HG03469 (cell line): Measurements from ENCODE around the gene ZMYM2.

ENCODE experiments used
- ATAC-seq: cut with Tn5 transposase; IDR thresholded peaks from one replicate; pipeline ENCODE4 v1.9.1; 2021; ENCODE audit warnings: mild to moderate bottlenecking, moderate library complexity, moderate number of reproducible peaks; ENCODE audit not compliant: unreplicated experiment

The ZMYM2 gene

DNA sequence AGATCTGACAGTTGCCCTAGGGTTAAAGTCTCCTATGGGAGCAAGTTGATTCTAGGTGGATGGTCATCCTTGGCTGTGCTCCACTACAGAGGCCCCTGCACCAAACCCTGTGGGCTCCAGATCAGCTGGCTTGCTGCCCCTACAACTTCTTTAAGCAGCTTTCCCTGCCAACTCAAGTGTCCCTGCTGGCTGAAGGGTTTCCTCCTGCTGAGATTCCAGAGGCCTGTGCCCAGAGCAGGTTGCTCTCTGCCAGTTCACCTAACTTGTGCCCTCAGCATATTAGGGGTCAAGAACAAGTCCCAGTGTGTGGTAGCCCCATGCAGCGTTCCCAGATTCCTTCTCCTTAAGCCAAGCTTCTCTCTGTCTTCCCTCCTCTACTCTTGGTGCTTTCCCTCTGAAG, 85.6 kb downstream of the ZMYM2 start:
- ATAC-seq: no peak

DNA sequence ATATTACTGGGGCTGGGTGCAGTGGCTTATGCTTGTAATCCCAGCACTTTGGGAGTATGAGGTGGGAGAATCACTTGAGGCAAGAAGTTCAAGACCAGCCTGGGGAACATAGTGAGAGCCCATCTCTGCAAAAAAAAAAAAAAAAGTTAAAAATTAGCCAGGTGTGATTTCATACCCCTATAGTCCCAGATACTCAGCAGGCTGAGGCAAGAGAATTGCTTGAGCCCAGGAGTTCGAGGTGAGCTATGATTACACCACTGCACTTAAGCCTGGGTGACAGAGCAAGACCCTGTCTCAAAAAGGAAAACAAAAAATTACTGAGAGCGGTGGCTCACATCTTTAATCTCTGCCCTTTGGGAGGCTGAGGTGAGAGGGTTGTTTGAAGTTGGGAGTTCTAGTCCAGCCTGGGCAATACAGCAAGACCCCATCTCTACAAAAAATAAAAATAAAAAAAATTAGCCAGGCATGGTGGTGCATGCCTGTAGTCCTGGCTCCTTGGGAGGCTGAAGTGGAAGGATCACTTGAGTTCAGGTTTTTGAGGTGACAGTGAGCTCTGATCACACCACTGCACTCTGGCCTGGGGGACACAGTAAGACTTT, 87.5 kb downstream of the ZMYM2 start:
- no peak for ATAC-seq

DNA sequence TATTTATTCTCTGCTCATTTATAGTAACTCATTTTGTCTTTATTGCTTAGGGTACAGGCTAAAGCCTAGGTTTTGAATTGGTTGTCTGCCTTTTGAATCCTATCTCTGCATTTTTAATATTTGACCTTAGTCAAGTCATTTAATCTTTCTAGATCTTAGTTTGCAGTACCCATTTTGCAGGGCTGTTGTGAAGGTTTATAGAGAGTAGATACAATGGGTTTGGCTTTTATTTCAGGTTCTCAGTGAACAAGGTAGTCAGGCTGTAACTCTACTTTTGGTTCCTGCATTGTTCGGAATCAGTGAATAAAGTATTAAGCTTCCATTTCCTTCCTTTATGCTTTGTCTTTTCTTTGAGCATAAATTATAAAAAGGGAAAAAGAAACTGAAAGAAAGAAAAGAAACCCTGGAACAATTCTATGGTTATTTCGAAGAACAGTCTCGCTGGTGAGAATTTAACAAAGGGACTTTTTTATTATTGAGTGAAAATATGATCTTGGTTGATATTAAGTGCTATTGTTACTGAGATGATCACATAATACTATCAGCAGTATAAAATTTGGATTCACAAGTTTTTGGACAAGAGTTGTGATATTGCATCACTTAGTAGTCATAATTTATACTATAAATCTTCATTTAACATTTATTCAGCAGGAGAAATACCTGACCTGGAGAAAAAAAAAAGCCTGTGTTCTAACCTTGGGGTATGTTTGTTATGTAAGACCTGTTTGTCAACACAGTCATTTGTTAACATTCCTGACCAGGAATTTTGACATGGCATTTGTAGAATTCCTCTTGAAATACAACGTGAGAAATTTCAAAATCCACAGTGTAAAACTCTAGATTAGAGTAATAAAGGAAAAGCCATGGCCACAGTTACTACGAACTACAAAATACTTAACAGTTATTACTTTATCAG, 91.3 kb downstream of the ZMYM2 start:
- no peak for ATAC-seq

DNA sequence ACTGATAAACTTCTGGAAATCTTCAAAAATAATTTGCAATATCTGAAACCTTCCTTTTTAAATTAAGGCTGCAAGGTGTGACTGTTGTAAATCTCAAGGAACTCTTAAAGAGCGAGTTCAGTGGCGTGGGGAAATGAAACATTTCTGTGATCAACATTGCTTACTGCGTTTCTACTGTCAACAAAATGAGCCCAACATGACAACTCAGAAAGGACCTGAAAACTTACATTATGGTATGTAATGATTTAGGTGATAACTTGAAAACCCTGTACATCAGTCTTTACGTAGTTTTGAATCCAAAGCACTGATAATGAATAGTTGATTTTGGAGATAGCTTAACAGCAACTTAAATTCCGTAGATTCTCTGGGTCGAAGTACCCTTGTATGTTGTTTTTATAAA, 92.8 kb downstream of the ZMYM2 start:
- no peak for ATAC-seq

DNA sequence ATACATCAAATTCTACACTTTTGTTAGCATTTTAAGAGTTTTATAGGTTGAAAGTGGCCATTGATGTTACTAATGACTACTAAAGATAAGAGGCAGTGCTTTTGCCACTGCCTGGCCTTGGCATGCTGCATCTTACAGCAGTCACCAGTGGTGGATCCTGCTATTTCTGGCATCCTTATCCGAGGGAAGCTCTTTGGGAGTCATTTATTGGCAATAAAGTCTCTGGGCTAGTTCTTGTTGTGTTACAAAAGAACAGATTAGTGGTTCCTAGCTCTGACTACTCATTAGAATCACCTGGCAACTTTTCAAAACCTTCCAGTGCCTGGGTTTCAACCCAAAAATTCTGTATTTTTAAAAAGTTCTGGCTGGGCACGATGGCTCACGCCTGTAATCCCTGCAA, 94.5 kb downstream of the ZMYM2 start:
- ATAC-seq: no peak

DNA sequence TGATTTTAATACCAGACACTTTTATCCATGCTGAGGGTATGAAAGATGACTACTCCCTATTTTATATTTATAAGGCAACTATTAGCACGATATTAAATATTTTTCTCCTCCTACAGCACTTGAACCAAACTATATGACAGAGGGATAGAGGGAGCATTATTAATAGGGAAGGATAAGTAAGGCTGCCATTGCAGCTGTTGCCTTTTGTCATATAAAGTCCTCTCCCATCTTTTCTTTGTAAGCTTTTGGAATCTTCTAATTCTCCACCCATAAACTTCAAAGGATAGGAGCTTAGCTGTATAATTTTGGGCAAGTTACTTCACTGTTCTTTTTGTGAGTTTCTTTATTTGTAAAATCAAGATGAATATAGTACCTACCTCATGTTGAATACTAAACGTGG, 95.4 kb downstream of the ZMYM2 start:
- no peak for ATAC-seq

DNA sequence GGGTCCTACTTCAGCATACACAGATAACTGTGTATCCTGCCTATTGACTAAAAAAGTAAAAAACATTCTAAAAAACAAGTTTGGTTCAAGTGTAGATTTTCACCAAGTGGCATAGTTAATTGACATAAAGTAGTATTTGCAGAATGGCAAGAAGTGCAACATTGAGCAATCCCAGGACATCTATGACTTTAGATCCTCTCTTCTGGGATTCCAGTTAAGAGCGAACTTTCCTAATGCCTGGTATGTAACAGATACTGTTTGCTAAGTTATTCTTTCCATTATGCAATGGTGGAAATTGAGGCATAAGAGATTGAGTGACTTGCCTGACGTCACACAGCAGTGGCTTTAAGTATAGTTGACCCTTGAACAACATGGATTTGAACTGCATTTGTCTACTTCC, 96.1 kb downstream of the ZMYM2 start:
- ATAC-seq: no peak

DNA sequence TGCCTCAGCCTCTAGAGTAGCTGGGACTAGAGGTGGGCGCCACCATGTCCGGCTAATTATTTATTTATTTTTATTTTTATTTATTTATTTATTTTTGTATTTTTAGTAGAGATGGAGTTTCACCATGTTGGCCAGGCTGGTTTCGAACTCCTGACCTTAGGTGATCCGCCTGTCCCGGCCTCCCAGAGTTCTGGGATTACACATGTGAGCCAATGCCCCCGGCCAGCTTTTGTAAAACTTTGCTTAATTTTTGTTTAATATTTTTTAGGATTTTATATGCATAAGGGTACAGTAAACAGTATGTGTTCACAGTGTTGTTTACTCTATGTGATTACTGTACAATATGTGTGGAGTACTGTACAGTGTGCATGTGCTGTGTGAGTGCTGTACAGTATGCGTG, 98.7 kb downstream of the ZMYM2 start:
- no peak for ATAC-seq

DNA sequence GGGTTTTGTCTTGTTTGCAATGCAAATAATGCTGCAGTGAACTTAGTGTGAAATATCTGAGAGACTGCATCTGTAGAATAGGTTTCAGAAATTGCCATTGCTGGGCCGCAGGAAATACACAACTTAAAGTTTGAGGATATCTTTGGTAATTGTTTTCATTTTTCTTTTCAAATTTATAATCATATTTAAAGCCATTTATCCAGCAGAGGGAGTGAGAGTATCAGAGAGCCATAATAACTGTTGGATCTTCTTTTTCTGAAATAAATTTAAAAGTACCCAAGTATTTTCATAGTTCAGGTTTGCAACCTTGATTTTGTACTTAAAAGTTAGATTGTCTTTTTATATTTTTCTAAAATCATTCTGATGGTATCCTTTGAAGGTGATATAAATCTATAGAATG, 99.4 kb downstream of the ZMYM2 start:
- ATAC-seq: no peak

DNA sequence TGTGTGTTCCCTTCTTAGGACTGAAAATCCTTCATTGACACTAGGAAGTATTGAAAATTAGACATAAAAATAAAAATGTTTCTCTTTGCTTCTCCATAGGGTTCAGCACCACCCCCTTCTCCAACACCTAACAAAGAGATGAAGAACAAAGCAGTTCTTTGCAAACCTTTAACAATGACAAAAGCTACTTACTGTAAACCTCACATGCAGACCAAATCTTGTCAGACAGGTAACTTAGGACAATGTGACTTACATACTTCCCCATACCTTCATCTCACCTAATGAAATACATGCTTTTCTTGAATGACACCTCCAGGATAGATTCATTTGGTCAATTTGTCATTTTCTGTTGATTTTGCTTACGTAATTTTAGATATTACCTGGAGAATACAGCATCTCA, 99.9 kb downstream of the ZMYM2 start:
- ATAC-seq: no peak

DNA sequence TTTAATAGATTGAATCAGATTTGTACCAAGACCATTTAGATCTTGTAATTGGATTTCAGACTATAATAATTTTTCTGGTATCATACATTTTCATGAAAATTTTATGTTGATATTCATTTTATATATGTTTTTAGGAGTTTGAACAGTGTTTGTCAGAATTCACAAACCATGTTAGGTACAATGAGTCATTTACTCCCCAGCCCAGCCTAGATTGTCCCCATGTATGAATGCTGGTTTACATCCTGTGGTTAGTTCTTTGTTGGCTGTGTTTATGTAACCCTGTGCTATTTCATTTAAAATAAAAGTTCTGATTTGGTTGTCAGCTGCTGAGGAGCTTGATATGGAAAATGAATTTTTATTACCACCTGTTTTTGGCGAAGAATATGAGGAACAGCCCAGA, 105.6 kb downstream of the ZMYM2 start:
- no peak for ATAC-seq

DNA sequence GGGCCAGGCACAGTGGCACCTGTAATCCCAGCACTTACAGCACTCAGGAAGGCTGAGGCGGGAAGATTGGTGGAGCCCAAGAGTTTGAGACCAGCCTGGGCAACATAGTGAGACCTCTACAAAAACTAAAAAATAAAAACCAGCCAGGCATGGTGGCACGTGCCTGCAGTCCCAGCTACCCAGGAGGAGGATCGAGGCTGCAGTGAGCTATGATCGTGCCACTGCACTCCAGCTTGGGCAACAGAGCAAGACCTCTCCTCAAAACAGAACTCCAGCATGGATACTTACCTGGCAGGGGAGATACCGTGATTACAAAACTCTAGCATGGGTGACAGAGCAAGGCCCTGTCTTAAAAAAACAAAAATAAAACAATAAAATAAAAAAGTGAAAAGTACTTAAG, 107.0 kb downstream of the ZMYM2 start:
- ATAC-seq: no peak

DNA sequence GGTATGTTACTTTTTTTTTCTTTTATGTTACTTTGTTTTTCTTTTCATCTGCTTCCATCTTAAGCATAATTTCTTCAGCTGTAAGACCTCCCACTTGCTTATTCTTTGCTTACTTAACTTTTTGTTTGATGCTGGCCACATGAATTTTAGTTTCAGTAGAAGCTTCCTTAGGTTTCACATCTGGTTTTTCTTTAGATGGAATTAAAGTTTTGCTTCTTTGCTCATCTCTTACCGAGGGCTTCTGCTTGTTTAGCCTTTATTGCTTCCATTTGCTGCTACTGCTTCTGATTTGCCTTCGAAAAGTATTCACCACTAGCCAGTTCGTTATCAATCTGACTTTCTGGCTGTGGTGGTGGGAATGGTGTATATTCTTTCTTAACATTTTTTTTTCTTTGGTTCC, 111.4 kb downstream of the ZMYM2 start:
- no peak for ATAC-seq

DNA sequence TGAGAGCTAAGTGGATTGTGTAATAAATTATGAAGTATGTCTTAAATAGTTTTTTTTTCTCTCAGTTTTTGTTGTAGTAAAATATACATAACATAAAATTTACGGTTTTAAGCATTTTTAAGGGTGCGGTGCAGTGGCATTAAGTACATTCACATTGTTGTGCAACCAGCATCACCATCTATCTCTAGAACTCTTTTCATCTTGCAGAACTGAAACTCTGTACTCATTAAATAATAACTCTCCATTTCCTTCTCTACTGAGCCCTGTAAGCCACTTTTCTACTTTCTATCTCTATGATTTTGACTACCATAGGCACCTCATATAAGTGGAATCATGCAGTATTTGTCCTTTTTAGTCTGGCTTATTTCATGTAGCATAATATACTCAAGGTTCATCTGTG, 115.2 kb downstream of the ZMYM2 start:
- ATAC-seq: peak; percentile 88

DNA sequence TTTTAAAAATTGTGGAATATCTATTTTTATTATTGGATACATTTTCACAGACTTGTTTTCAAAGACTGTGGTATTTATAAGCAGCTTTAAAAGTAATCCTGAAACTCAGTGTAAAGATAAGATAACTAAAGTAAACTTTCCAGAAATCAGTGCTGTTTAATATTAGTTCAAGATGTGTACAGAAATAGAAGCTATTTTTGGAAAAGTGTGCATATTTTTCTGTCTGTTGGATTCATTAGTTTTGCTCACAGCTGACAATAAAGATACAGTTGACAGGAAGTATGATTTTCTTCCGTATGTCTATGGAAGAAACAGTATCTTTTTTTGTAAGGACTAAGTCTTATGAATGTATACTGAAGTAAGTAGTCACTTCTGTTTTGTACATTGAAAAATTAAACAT, 116.4 kb downstream of the ZMYM2 start:
- ATAC-seq: no peak

DNA sequence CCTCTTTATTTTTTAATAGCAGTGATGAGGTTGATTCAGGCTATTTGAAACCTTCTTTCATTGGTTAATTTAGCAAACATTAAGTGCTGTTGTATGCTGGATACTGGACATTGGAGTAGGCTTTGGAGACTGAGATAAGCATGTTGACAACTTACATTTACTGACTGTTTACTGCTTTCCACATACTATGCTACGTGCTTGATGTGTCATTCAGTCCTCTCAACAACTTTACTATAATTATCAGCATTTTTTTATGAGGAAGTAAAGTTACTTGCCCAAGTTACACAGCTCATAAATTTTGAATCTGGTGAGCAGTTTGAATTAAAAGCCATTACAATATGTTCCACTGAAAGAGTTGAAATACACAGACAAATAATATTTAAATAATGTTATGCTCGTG, 118.6 kb downstream of the ZMYM2 start:
- ATAC-seq: no peak

DNA sequence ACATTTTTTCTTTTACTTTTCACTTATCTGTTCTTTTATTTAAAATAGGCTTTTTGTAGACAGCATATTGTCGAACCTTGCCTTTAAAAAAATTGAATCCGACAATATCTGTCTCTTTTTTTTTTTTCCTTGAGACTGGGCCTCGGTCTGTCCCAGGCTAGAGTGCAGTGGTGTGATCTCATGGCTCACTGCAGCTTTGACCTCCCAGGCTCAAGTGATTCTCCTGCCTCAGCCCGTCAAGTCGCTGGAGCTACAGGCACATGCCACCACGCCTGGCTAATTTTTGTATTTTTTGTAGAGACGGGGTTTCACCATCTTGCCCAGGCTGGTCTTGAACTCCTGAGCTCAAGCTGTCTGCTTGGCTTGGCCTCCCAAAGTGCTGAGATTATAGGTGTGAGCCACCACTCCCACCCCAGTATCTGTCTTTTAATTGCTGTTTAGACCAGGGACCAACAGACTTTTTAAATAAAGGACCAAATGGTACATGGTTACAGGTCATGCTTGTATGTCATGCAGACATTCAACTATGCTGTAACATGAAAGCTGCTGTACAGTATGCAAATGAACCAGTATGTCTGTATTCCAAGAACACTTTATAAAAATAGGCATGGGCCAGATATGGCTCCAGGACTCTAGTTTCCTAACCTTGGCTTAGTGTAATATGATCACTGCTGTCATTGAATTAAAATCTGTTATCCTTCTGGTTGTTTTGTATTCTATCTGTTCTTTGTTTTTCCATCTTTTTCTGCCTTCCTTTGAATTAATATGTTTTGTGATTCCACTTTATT, 122.0 kb downstream of the ZMYM2 start:
- no peak for ATAC-seq

DNA sequence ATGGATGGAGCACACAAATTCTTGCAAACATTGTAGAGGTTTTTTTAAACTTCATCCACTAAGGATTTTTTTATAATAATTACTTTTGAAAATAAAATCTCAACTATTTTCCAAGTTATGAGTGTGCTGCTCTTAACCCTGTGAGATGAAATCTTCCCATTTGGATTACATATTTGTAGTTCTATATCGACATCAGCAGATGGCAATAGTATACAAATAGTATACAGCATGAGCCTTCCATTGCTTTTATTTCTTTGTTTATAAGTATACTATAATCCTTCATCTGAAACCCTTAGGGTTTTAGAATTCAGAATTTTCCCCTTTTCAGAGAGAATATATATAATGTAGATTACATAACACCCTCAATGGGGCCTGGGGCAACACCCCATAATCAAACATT, 131.8 kb downstream of the ZMYM2 start:
- no peak for ATAC-seq

DNA sequence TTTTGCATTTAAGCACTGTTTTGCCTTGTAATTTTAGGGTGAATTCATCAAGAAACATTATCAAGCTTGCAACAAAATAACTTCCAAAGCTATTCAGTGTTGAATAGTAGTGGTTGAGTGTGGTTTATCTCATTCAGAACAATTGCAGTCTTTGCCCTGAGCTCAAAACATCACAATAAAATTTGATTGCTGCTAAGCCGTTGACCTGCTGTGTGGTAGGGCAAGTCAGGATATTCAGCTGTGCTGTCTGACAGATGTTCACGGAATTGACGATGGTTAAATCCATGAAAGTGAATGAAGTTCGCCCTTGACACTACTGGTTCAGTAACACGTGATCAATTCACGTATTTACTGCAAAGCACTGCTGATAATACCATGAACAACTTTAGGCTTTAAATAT, 135.4 kb downstream of the ZMYM2 start:
- no peak for ATAC-seq

DNA sequence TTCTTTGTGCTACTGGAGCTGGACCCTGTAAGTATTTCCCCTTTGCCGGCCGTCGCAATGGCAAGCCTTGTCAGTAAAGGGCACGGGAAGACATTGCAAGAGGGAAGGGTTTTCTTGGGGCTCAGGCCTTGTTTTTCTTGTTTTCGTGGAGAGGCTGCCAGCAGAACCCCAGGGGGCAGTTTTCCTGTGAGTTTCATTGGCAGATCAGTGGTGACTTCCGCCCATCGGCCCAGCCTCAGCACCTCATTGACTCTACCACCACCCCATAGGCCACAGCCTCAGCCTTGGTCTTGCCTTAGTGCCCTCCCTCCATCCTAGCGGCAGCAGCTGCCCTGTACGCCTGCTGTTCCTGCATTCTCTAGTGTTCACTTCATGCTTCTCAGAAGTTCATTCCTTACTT, 140.8 kb downstream of the ZMYM2 start:
- no peak for ATAC-seq

DNA sequence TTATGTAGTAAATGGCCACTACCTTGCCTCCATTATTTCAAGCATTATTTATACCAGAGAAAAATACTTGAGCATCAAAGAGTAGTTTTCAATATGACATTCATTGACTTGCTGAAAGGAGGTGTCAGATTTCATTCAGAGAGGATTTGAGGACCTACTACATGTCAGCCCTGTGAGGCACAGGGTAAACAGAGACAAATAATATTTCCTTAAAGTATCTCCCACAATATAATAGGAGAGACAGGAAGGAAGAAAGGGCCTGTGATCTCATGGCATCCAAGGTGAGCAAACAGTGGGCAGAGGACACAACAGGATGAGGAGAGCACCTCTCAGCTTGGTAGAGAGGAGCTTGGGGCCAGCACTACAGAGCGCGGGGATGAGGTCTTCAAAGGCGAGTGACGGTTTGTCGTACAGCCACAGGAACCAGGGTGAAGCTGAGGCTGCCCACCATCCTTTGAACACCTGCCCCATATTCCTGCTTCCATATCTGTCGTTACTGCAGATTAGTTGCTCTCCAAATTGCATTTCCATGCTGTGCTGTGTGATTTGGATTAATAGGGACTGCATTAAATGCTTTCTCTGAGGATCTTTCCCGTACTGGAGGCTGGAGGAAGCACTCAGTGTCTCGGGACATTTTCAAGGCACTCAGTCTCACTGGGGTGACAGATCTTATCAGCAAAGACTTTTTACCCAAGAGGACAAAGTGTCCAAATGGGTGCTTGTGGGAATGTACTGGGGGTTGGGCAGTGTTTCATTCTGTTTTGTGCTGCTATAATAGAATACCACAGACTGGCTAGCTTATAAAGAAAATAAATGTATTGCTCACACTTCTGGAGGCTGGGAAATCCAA, 143.2 kb downstream of the ZMYM2 start:
- ATAC-seq: no peak
